ENCODE measurements around the gene PRR36.
A peak's percentile ranks its signal among the peaks of the same experiment; 100 is the strongest.

Gene PRR36

DNA sequence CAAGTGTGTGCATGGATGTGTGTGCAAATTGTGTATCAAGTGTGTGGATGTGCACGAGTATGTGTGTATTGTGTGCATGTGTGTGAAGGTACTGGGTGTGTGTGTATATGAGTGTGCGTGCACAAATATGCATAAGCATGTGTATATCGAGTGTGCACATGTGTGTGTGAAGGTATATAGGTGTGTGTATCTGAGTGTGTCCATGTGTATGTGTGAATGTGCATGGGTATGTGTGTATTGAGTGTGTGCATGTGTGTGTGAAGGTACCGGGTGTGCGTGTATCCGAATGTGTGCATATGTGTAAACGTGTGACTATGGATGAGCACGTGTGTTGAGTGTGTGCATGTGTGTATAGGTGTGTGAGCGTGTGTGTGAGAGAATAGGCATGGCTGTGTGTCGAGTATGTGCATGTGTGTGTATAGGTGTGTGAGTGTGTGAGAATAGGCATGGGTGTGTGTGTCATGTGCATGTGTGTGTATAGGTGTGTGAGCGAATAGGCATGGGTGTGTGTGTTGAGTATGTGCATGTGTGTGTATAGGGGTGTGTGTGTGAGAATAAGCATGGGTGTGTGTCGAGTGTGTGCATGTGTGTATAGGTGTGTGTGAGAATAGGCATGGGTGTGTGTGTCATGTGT lies 31.4 kb downstream of the PRR36 start:
- no peak for DNase-seq

DNA sequence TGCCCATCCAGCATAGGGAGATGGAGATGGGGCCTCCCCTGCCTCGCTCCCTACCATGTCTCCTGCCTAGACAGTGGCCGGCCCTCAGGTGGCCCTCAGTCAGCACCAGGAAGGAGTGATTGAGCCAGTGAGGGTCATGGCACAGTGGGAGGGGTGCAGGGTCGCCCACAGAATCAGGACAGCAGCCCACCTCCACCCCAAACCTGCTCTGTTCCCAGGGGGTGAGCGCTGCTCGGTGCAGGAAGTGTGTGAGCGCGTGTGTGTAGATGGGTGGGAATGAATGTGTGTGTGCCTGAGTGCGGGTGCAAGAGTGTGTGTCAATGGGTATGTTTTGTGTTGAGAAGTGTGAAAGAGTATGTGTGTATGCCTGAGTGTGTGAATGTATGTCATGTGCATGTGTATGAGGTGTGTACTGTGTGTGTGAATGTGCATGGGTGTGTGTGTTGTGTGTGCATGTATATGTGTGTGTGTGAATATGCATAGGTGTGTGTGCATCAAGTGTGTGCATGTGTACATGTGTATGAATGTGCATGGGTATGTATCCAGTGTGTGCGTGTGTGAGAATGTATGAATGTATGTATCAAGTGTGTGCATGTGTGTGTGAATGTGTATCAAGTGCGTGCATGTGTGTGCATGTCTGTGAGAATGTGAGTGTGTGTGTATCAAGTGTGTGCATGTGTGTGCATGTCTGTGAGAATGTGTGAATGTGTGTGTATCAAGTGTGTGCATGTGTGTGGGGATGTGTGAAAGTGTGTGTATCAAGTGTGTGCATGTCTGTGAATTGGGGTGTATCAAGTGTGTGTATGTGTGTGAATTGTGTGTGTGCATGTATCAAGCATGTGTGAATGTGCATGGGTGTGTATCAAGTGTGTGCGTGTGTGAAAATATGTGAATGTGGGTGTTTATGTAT lies 32.2 kb downstream of the PRR36 start:
- no peak for DNase-seq

DNA sequence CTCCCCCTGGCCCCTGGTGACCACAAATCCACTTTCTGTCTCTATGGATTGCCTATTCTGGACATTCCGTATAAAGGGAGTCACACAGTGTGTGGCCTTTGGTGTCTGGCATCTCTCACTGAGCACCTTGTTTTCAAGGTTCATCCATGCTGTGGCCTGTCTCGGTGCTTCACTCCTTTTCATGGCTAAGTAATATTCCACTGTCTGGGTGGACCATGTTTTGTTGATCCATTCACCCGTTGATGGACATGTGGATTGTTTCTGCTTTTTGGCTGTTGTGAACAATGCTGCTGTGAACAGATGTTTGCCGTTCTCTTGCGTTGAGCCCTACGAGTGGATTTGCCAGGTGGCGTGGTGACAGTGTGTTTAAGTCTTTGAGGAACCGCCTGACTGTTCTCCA lies 33.6 kb downstream of the PRR36 start:
- peak; percentile 36 for DNase-seq

DNA sequence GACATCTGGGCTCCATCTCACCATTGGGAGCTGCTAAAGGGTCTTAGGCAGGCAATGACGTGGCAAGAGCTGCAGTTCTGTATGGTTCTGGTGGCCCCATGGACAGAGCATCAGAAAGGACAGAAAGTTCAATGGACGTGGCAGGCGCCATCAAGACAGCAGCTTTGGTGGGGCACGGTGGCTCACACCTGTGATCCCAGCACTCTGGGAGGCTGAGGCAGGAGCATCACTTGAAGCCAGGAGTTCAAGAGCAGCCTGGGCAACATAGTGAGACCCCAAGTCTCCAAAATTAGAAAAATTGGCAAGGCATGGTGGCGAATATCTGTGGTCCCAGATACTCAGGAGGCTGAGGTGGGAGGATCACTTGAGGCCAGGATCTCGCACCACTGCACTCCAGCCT lies 34.7 kb downstream of the PRR36 start:
- DNase-seq = no peak

DNA sequence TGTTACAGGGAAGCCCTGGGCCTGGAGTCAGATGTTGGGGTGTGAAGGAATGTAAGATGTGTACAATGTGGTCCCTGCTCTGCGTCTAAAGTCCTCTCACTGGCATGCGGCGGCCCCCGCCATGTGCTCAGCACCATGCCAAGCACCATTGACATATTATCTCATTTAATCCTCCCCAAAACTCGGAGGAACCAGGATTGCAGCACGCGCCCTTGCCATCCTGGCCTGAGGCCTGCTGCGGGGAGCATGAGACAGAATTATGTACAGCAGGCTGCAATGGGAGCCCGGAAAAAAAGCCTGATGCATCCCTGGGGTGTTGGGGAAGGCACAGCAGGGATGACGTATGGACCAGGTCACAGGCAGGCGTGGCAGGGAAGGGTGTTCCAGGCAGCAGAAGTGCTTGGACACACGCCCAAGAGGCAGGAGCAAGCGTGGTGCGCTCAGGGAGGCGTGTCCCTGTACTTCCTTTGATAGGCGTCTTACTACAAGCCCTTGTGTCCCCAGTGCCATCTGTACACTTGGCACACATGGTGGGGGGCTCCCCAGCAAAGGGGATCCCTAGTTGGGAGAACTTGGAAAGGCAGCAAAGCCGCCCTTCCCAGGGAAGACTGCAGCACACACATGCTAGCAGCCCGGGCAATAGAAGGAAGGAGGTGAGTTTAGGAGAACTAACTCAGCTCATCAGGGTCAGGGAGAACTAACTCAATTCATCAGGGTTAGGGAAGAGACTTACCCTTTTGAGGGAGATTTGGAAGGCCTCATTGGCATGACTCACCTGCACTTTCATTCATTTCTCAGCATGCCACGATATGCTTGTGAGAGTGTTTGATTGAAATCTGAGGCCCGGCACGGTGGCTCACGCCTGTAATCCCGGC lies 40.7 kb downstream of the PRR36 start:
- DNase-seq = no peak

DNA sequence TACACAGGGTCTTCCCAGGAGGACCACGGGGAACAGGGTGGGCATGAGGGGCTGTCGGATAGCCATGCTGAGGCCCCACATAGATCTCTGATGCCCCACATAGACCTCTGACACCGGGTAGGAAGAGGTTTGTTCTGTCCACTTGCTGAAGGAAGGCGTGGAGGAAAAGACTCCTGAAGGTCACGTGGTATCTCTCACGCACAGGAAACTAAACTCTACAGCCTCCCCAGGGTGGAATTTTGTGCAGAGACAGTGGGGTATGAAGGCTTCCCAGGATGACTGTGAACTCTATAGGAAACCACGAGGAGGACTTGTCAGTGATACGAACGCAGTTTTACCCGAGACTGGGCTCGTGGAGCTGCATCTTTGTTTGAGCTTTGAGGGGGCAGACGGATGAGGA lies 41.4 kb downstream of the PRR36 start:
- no peak for DNase-seq

DNA sequence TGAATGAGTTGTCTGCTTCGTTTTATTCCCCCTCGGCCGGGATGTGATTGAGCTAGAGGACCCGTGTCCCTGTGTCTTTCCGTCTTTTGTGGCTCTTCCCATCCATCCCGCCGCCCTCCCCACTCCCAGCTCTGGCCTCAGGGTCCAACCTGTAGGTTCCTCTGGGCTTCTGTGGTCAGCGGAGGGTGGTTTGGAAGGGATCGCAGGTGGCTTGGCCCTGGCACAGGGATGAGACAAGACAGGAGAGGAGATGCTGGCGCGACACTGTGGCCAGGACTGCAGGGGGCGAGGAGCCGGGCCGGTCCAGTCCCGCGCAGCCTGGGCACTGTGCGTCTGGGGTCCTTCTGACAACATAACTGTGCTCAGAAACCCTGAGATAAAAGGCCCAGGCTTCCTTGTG lies 42.2 kb downstream of the PRR36 start:
- DNase-seq = no peak

DNA sequence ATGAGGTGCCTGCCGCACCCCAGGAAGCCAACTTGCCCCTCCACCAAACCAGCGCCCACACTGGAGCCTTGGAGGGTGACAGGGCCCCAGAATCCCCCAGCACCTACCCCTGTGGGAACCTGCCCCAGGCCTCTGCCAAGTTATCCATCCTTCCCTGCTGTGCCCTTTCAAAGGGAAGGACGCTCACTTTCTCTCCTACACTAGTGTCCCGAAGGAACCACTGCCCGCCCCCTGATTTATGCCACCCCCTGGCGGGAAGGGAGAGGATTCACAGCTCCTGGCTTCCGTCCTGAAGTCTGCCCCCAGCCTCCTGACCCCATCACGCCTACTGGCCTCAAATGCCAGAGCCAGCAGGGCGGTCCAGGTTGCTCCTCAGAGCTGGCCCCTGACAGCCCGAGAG lies 42.7 kb downstream of the PRR36 start:
- DNase-seq = no peak

DNA sequence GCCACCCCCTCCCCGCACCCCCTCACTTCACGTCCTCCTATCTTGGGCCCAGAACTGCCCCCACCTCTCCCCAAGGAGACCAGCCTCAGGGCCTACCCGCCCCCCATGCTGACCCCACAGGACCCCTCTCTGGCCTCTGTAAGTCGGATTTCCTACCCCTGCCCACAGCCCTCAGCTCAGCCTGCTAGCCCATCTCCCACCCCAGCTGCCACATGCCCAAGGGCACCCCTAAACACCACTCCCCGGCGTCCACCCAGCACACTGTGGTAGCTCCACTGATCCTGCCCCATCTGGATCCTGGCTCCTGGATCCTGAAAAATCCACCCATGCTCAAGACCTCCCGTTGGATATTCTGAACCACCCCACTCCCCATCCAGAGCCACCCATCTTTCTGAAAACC lies 43.4 kb downstream of the PRR36 start:
- DNase-seq = no peak

DNA sequence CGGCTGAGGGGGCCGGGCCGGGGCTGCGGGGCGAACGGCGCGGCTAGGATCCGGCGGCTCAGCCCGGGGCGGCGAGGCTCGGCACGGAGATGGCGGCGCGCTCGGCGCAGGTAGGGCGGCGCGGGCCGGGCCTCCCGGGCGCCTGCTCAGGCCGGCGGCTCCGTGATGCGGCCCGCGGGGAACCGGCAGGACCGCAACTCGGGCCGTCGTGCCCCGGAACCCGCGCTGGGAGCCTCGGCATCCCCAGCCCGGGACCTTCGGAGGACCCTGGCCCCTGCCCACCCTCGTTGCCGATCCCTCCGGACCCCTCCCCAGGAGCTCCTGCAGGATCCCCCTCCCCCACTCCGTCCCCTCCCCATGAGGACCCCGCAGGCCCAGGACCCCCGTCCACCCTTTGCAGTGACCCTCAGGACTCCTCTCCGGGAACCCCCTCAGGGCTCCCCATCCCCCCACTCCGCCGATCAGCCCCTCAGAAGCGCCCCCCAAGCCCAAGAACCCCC lies 43.9 kb downstream of the PRR36 start:
- no peak for DNase-seq

DNA sequence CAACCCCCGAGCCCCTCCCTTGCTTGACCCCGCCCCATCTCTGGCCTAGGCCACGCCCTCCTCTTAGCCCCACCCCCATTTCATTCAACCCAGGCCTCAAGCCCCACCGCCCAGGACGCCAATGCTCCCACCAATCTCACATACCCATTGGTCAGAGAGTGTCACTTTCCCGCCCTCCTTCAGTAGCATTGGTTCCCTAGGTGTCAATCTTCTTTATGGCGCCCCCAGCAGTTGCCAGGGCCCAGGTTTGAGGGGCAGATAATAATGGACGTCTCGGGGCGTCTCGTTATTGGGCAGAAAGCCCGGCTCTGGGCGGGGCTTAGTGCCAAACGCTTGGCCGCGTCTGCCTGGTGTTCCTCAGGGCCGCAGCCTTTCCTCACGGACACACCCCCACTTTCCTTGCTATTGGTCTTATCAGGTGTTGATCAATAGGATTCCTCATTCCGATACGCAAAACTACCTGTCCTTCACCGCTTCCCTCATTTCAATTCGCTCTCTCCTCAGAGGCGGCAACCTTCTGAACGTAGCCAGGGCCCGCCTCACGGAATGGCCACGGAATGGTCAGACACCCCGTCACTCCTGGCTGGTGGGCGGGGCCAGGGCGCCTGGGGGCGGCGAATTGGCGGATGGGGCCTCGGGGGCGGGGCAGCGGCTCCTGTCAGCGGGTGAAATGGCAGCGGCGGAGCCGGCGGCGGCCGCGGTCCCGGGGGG lies 44.5 kb downstream of the PRR36 start, which contains the start of gene EVI5L:
Gene EVI5L, plus strand, starts transcription at position 658 of the 711 bp plus-strand sequence. CDS start 16,325 bp downstream, outside the sequence.
- peak; percentile 100 for DNase-seq

DNA sequence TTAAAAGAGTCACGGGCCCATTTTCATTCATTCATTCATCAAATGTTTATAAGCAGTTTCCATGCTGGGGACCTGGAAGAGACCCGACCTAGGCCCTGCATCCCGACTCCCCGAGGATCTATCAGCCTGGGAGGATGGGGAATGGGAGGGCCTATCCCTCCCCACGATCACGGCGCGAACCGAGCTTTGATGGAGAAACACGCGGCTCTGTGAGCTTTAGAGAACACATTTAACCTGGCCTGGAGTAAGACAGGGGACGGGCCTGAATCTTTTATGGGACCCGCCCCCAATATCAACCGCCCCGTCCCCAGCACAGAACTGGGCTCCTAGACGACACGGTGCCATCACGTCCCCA lies 45.0 kb downstream of the PRR36 start:
- DNase-seq = no peak

DNA sequence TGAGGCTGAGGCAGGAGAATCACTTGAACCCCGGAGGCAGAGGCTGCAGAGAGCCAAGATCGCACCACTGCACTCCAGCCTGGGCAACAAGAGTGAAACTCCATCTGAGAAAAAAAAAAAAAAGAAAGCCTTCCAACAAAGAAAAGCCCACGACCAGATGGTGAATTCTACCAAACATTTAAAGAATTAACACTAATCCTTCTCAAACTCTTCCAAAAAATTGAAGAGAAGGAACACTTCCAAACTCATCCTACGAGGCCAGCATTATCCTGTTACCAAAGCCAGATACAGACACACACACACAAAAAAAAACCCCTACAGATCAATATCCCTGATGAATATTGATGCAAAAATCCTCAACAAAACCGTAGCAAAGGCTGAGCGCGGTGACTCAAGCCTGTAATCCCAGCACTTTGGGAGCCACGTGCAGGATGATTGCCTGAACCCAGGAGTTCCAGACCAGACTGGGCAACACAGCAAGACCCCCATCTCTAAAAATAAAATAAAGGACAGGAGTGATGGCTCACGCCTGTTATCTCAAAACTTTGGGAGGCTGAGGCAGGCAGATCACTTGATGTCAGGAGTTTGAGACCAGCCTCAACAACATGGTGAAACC lies 50.4 kb downstream of the PRR36 start:
- DNase-seq = no peak

DNA sequence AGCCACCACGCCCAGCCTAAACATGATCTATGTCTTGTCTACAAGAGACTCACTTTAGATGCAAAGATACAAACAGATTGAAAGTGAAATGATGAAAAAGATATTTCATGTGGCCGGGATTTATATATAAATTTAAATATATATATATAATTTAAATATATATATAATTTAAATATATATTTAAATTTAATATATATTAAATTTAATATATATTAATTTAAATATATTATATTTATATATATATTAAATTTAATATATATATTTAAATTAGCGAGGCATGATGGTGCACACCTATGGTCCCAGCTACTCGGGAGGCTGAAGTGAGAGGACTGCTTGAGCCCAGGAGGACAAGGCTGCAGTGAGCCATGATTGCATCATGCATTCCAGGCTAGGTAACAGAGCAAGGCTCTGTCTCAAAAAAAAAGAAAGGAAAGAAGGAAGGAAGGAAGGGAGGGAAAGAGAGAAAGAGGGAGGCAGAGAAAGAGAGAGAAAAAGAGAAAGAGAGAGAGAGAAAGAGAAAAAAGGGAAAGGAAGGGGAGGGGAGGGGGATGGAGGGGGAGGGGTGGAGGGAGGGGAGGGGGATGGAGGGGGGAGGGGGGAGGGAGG lies 51.2 kb downstream of the PRR36 start:
- DNase-seq = no peak

DNA sequence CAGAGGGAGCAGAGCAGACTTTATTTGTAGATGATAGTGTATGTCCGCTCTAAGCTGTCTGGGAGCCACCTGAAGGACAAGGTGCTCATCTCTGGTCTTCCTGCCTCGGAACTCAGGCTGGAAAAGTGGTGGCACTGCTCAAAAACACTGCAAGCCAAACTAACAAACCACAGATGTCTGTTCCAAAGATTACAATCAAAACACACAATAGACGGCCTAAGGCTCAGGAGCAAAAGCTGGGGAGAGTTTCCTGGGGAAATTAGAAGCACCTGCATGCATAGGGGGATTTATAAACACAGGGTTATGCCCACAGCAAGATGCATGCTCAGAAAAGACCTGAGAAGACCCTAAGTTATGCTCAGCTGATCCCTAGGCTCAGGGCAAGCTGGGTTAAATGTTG lies 53.6 kb downstream of the PRR36 start:
- no peak for DNase-seq

DNA sequence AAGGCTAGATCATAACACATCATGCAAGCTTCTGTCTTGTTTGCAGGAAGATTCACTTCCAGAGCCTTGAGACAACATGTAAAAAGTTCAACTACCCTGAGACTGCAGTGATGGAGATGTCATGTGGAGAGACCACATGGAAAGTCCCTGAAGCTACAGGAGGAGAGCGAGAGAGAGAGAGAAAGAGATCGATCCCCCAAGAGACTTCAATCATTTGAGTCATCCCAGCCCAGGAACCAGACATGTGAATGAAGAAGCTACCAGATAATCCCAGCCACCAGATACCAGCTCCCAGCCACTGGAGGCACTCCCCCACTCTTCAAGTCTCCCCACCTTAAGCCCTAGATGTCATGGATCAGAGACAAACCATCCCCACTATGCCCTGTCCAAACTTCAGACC lies 54.9 kb downstream of the PRR36 start:
- DNase-seq = no peak

DNA sequence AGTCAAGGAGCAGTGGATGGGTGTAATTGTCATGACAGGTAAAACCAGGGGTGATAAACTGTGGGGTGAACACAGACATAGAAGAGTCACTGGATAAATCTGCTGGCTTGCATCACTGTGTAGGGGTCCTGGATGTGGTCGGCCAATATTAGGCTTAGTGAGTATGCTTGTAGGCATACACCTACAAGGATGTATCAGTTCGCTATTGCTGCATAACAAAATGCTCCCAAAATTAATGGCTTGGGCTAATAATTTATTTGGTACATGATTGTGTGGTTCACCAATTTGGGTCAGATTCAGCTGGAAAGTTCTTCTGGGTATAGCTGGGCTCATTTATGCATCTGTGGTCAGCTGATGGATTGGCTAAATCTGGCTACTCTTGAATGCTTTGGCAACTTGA lies 55.4 kb downstream of the PRR36 start:
- no peak for DNase-seq

Data from MV-4-11 (cell line).